A549 (cell line): ENCODE results near the gene WDR18. TPM values are rescaled to one million over a fixed set of nuclear protein-coding genes. Genes with fewer than 3 reads are reported as not detected.

Source experiments
- ATAC-seq, 2 experiments: fragments of 200-7000 bp in 1 of 2; fragments of >200 bp in 1 of 2; cut with Nextera tagmentation in 1 of 2; cut with Tn5 transposase in 1 of 2; 3 replicates each; pipeline versions ENCODE4 v1.8.0 to v1.9.1; 2018 to 2020; ENCODE audit warnings: mild to moderate bottlenecking in 1 of 2, moderate library complexity in 1 of 2
- CTCF ChIA-PET: fragments of 300-600 bp; sonication (Branson Sonifier 250); formaldehyde crosslinking; extraction: SDS; loops from one replicate; lab custom pipeline; 2021; ENCODE audit warnings: antibody characterized with exemption, inconsistent platforms; lab: Yijun Ruan, JAX
- POLR2A ChIA-PET: fragments of 350-600 bp; formaldehyde crosslinking; extraction: SDS; loops from one replicate; lab custom pipeline; 2021; ENCODE audit warnings: antibody characterized with exemption, inconsistent platforms; lab: Yijun Ruan, JAX
- DNase-seq, 2 experiments: peaks; one replicate each; pipeline versions ENCODE4 v3.0.0 to v3.0.0-alpha.2; 2011 to 2016; ENCODE audit warnings: low read depth in 1 of 2, low spot score in 1 of 2
- FAIRE-seq: peaks from 2 replicates; lab custom pipeline; 2011; peaks lifted over from hg19 to GRCh38; lab: Jason Lieb, UNC
- H3K27ac ChIP-seq, 2 experiments: fragments of >200 bp; sonication (Bioruptor Twin); formaldehyde crosslinking; 3 replicates each; pipeline ENCODE4 v1.5.1; 2016 to 2017
- H3K4me1 ChIP-seq: fragments of >200 bp; sonication (Bioruptor Twin); formaldehyde crosslinking; 3 replicates; pipeline ENCODE4 v1.6.1; 2016
- H3K4me2 ChIP-seq: fragments of >200 bp; sonication (Bioruptor Twin); formaldehyde crosslinking; 3 replicates; pipeline ENCODE4 v1.6.1; 2016
- H3K4me3 ChIP-seq: fragments of >200 bp; sonication (Bioruptor Twin); formaldehyde crosslinking; 3 replicates; pipeline ENCODE4 v1.5.1; 2016
- H3K9me3 ChIP-seq: fragments of >200 bp; sonication (Bioruptor Twin); formaldehyde crosslinking; 3 replicates; pipeline ENCODE4 v1.6.1; 2016
- CBX2 ChIP-seq: fragments of 200-600 bp; sonication (generic); IDR thresholded peaks from 2 replicates; pipeline ENCODE4 v1.6.1; 2016; ENCODE audit warnings: low read depth, mild to moderate bottlenecking, borderline replicate concordance
- CHD2 ChIP-seq: fragments of 150-350 bp; IDR thresholded peaks from 2 replicates; pipeline ENCODE4 v1.6.1; 2014; ENCODE audit warnings: low read length; ENCODE audit not compliant: partially characterized antibody
- EP300 ChIP-seq, 2 experiments: fragments of >200 bp; sonication (Bioruptor Twin); formaldehyde crosslinking; IDR thresholded peaks; 2 replicates in 1 of 2; 3 replicates in 1 of 2; pipeline ENCODE4 v1.6.1; 2016 to 2017
- FOSB ChIP-seq: fragments of 250-450 bp; sonication (Bioruptor Pico); IDR thresholded peaks from 2 replicates; pipeline ENCODE4 v1.5.0; 2020; ENCODE audit warnings: mild to moderate bottlenecking, moderate library complexity
- FOSL2 ChIP-seq, 2 experiments: fragments of 450-650 bp in 1 of 2; fragments of >200 bp in 1 of 2; sonication (Bioruptor Twin) in 1 of 2; formaldehyde crosslinking; IDR thresholded peaks; 2 replicates each; pipeline versions ENCODE4 v1.5.0 to v1.6.1; 2016 to 2020; ENCODE audit warnings: mild to moderate bottlenecking in 1 of 2, moderate library complexity in 1 of 2
- HDAC2 ChIP-seq: fragments of 200-600 bp; sonication (generic); IDR thresholded peaks from 2 replicates; pipeline ENCODE4 v1.6.1; 2016
- HEYL ChIP-seq: fragments of 250-450 bp; sonication (Bioruptor Pico); IDR thresholded peaks from 2 replicates; pipeline ENCODE4 v1.8.0; 2021; ENCODE audit warnings: mild to moderate bottlenecking, moderate library complexity
- HOXB13 ChIP-seq: fragments of 250-450 bp; sonication (Bioruptor Pico); IDR thresholded peaks from 2 replicates; pipeline ENCODE4 v1.5.0; 2020; ENCODE audit warnings: low read depth, mild to moderate bottlenecking, moderate library complexity
- HOXB5 ChIP-seq: fragments of 250-450 bp; sonication (Bioruptor Pico); IDR thresholded peaks from 2 replicates; pipeline ENCODE4 v1.5.0; 2020; ENCODE audit warnings: mild to moderate bottlenecking, moderate library complexity
- JUN ChIP-seq, 2 experiments: fragments of >200 bp; sonication (Bioruptor Twin); formaldehyde crosslinking; IDR thresholded peaks; 2 replicates in 1 of 2; 3 replicates in 1 of 2; pipeline ENCODE4 v1.6.1; 2016 to 2017
- KDM1A ChIP-seq: fragments of 200-600 bp; sonication (generic); IDR thresholded peaks from 2 replicates; pipeline ENCODE4 v1.6.1; 2016; ENCODE audit warnings: low read depth, mild to moderate bottlenecking
- NFE2L2 ChIP-seq: fragments of 150-350 bp; conservative IDR thresholded peaks from 2 replicates; pipeline ENCODE4 v1.6.1; 2014; ENCODE audit warnings: low read length
- NR3C1 ChIP-seq: fragments of >200 bp; sonication (Bioruptor Twin); formaldehyde crosslinking; IDR thresholded peaks from 3 replicates; pipeline ENCODE4 v1.6.1; 2017
- POLR2AphosphoS2 ChIP-seq: conservative IDR thresholded peaks from 2 replicates; pipeline ENCODE4 v1.6.1; 2012; ENCODE audit warnings: low read length, improper control_type of control experiment, inconsistent platforms
- RARB ChIP-seq: fragments of 250-450 bp; sonication (Bioruptor Pico); IDR thresholded peaks from 2 replicates; pipeline ENCODE4 v1.8.0; 2021; ENCODE audit warnings: mild to moderate bottlenecking, moderate library complexity
- RNF2 ChIP-seq: fragments of 200-600 bp; sonication (generic); IDR thresholded peaks from 2 replicates; pipeline ENCODE4 v1.6.1; 2016; ENCODE audit warnings: low read depth, mild to moderate bottlenecking, antibody characterized with exemption, moderate library complexity, borderline replicate concordance
- SMC3 ChIP-seq: fragments of >200 bp; sonication (Bioruptor Twin); formaldehyde crosslinking; IDR thresholded peaks from 3 replicates; pipeline ENCODE4 v1.6.1; 2018; ENCODE audit warnings: inconsistent platforms
- TFCP2L1 ChIP-seq: fragments of 250-450 bp; sonication (Bioruptor Pico); IDR thresholded peaks from 2 replicates; pipeline ENCODE4 v1.5.0; 2021; ENCODE audit warnings: mild to moderate bottlenecking
- WGBS: methylation state at CpG from one replicate; pipeline ENCODE4 v1.1.6; 2017; ENCODE audit errors: missing lambda C conversion rate; 5-methylcytosine and 5-hydroxymethylcytosine counted together
- polyA plus RNA-seq, 4 experiments: library from polyadenylated mRNA; depleted of rRNA in 3 of 4; stranded (reverse); fragments of >200 nt; fragmentation: RNase III in 1 of 4; extraction: RNeasy Plus Mini Kit Qiagen cat#74134 plus additional on column Dnase treatment in 1 of 4; gene quantifications; 2 replicates in 3 of 4; 3 replicates in 1 of 4; pipeline ENCODE4 v1.2.3, GENCODE V29; 2011 to 2017
- TF ChIP-seq, protein P1 (sequence below): fragments of 250-450 bp; sonication (Bioruptor Pico); IDR thresholded peaks from 2 replicates; pipeline ENCODE4 v1.5.0; 2021; ENCODE audit warnings: mild to moderate bottlenecking, moderate library complexity, borderline replicate concordance
- TF ChIP-seq, protein P2 (sequence below): fragments of 450-650 bp; IDR thresholded peaks from 2 replicates; pipeline ENCODE4 v1.6.1; 2014; ENCODE audit warnings: antibody characterized with exemption
- TF ChIP-seq, protein P3 (sequence below): fragments of >200 bp; sonication (Bioruptor Twin); formaldehyde crosslinking; IDR thresholded peaks from 3 replicates; pipeline ENCODE4 v1.6.1; 2016

Gene WDR18
- polyA plus RNA-seq, 2 of the 4 experiments (the other 2 are of a cell fraction), result 23.8 to 48.9 TPM

DNA sequence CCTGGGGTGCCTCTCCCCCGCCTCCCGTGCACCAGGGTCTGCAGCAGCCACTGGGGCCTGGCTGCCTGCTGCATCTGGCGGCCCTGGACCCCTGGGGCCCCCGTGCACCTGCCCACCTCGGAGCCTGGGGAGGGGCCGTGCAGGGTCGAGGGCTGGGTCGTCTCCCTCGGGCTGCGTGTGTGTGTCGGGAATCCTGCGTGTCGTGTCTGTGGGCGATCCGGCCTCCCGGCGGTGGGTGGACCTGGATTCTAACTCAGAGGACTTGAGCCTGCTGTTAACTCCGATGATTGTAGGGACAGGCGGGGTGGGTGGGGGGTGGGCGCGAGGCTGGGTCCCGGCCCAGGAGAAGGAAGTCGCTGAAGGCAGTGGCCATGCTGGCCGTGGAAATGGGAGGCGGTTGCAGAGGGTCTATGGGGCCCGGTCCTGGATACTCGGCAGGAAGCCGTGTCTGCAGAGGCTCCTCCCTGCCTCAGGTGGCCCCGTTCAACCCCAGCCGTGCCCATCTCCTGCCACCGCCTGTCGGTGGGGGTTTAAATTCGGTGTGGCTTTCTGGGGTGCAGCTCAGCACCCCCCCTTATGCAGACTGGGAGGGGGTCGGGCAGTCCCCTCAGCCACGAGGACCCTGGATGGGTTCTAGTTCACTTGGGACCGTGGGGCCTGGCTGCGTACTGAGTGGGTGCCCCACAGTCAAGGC lies 9.4 kb upstream of the WDR18 start:
- CTCF ChIA-PET, result no interaction called here
- no peak overlapping the region for H3K27ac ChIP-seq
- H3K4me2 ChIP-seq, result no peak overlapping the region
- 95% methylated on average over 12 of the region's 37 CpGs for WGBS
- POLR2A ChIA-PET, result no interaction called here
- no peak for TF ChIP-seq NR3C1
- TF ChIP-seq HOXB13 (CRISPR knock-in tag), result no peak
- no peak for TF ChIP-seq CHD2
- TF ChIP-seq SMC3, result no peak
- TF ChIP-seq RARB (CRISPR knock-in tag), result no peak
- TF ChIP-seq HDAC2, result no peak
- TF ChIP-seq HEYL (CRISPR knock-in tag), result no peak
- no peak for TF ChIP-seq FOSL2 (IDR thresholded peaks at IDR 0.05)
- no peak for TF ChIP-seq FOSL2 (CRISPR knock-in tag; IDR thresholded peaks at IDR 0.05)
- TF ChIP-seq RNF2, result no peak
- no peak for TF ChIP-seq POLR2AphosphoS2
- no peak for TF ChIP-seq HOXB5 (CRISPR knock-in tag)
- TF ChIP-seq NFE2L2, result no peak
- no peak for TF ChIP-seq JUN (IDR thresholded peaks at IDR 0.05)
- no peak for TF ChIP-seq CBX2
- TF ChIP-seq TFCP2L1 (CRISPR knock-in tag), result no peak
- no peak for TF ChIP-seq EP300 (IDR thresholded peaks at IDR 0.05)
- TF ChIP-seq, protein P1, sequence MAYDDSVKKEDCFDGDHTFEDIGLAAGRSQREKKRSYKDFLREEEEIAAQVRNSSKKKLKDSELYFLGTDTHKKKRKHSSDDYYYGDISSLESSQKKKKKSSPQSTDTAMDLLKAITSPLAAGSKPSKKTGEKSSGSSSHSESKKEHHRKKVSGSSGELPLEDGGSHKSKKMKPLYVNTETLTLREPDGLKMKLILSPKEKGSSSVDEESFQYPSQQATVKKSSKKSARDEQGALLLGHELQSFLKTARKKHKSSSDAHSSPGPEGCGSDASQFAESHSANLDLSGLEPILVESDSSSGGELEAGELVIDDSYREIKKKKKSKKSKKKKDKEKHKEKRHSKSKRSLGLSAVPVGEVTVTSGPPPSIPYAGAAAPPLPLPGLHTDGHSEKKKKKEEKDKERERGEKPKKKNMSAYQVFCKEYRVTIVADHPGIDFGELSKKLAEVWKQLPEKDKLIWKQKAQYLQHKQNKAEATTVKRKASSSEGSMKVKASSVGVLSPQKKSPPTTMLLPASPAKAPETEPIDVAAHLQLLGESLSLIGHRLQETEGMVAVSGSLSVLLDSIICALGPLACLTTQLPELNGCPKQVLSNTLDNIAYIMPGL (CRISPR knock-in tag), result no peak
- no peak for TF ChIP-seq KDM1A
- FAIRE-seq (no peak), ATAC-seq (no peak), DNase-seq (no peak)
- peaks cover 9% of the 10 kb centered on the region; the same call in 2 of the 3 replicates for H3K9me3 ChIP-seq
- no peak overlapping the region for H3K4me3 ChIP-seq
- H3K4me1 ChIP-seq, result no peaks in the 10 kb centered on the region

DNA sequence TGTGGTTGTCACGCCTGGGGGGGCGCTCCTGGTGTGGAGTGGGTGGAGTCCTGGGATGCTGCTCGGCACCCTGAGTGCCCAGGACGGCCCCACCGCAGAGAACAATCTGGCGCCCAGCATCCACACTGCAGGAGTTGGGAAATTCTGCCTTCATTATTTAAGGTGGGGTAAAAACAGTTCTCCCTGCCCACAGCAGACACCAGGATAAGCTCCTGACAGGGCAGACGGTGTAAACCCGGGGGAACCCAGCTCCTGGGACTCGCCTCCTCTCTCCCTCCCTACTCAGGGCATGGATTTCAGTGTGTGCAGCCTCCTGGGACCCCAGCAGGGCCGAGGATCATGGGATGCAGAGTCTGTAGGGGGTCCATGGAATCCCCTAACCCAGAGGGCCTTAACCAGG lies 7.7 kb upstream of the WDR18 start:
- no peak overlapping the region for H3K27ac ChIP-seq
- H3K4me2 ChIP-seq, result no peak overlapping the region
- H3K9me3 ChIP-seq, result no peaks in the 10 kb centered on the region
- ChIA-PET CTCF (interaction anchor here (0.7 to 1.4 kb wide), 2 partner anchors 9 to 290 kb away, joined by 3 read pairs; no protein-coding TSS in a partner anchor), POLR2A (no interaction called here)
- peaks cover 9% of the 10 kb centered on the region for H3K4me1 ChIP-seq
- ATAC-seq, result peak; percentile 33 to 49; a peak in 3 of 6 replicates
- H3K4me3 ChIP-seq, result no peak overlapping the region
- FAIRE-seq, result no peak
- no CpG with 5 or more reads among the region's 10 CpGs for WGBS
- TF ChIP-seq, protein P2, sequence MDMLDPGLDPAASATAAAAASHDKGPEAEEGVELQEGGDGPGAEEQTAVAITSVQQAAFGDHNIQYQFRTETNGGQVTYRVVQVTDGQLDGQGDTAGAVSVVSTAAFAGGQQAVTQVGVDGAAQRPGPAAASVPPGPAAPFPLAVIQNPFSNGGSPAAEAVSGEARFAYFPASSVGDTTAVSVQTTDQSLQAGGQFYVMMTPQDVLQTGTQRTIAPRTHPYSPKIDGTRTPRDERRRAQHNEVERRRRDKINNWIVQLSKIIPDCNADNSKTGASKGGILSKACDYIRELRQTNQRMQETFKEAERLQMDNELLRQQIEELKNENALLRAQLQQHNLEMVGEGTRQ, result no peak
- TF ChIP-seq, protein P3, sequence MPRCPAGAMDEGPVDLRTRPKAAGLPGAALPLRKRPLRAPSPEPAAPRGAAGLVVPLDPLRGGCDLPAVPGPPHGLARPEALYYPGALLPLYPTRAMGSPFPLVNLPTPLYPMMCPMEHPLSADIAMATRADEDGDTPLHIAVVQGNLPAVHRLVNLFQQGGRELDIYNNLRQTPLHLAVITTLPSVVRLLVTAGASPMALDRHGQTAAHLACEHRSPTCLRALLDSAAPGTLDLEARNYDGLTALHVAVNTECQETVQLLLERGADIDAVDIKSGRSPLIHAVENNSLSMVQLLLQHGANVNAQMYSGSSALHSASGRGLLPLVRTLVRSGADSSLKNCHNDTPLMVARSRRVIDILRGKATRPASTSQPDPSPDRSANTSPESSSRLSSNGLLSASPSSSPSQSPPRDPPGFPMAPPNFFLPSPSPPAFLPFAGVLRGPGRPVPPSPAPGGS, result no peak
- TF ChIP-seq FOSB, result no peak
- no peak for TF ChIP-seq HOXB5 (CRISPR knock-in tag)
- no peak for DNase-seq
